Measurements from ENCODE around the gene GPATCH4.

Gene GPATCH4

GRCh38 chr1:156551066-156551643 is 50.1 kb downstream of the GPATCH4 start:
- DNase-seq: no peak

DNA sequence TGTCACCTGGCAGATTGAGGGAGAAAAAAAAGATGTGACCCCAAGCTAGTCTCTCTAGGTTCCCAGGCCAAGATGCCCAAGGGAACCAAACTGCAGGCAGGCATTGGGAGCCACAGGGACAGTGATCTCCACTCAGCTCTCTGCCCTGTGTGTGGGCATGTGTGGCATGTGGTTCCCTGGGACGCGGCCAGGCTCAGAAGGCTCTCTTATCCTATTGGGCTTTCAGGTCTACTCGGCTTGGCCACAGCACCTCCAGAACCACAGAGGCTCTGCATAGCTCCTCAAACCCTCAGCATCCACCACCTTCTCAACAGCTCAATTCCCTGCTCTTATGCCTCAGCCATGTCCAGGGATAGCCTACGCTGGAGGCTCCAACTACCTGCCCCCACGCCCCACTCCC is 50.9 kb downstream of the GPATCH4 start:
- DNase-seq: no peak

DNA sequence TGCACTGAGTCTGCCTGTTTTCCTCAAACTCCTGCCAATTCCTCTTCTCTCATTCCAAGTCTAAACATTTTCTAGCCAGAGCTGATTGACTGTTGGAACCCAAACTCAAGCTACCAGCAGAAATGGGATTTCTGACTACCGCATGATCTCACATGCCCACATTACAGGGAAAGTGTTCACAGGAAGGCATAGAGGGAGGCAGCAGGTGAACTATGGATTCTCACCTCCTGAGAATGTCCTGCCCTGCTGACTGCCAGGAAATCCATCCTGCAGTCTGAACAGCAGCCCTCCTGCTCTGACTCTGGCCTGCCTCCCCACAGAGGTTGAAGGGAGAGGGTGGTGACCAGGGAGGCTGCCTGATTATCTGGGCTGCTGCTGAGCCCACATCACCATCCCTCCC is 51.4 kb downstream of the GPATCH4 start:
- no peak for DNase-seq

- DNase-seq: no peak
Measured at GRCh38 chr1:156549390-156549789, 51.9 kb downstream of the GPATCH4 start.

- no peak for DNase-seq
Measured at GRCh38 chr1:156547982-156548381, 53.3 kb downstream of the GPATCH4 start.

DNA sequence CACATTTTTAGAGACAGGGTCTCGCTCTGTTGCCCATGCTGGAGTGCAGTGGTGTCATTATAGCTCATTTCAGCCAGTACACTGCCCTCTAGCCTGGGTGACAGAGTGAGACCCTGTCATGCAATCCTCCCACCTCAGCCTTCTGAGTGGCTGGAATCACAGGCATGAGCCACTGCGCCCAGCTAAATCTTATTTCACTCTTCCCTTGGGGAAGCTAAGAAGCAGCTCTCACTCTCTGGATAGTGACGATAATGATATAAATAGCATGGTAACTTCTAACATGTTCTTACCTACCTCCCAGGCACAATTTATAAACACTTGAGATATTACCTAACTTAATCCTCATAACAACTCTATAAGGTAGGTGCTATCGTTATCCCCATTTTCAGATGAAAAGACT is 53.8 kb downstream of the GPATCH4 start:
- DNase-seq: no peak

GRCh38 chr1:156546267-156546666 is 55.0 kb downstream of the GPATCH4 start:
- peak in 1 of 51 donors; percentile 12 for DNase-seq

DNA sequence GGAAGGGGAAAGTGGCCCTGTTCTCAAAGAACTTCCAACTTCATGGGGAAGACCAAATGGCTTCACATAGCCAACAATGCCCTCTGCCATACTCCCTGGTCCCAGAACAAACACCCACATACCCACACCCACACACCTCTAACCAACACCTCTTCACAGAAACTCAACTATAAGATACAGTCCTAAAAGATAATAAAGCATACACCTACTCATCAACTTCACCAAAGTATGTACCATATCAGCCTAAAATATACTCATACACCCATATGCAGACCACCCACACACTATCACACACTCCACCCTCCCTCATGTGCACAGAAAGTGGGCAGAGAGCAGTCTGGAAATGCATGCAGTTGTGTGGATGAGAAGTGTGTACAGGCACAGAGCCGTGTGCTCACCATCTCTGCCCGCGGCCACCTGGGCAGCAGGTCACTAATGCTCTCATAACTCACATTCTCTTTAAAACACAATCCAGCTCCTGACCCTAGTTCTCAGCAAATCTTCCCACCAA is 56.6 kb downstream of the GPATCH4 start:
- DNase-seq: peak in 1 of 51 donors; percentile 8

Data from hypothalamus (tissue), 51 donors.